Body of pancreas (tissue), 4 donors: Measurements from ENCODE around the gene KLF14. TPM values are rescaled to one million over a fixed set of nuclear protein-coding genes. Genes with fewer than 3 reads are reported as not detected.

Experiments used
- ATAC-seq: fragments of 150-250 bp; one replicate; pipeline ENCODE4 v1.9.1; 2016
- DNase-seq, 4 donors: peaks; one replicate each; pipeline ENCODE4 v3.0.0-alpha.2; 2019
- H3K27ac ChIP-seq, 4 donors: fragments of 200-600 bp; sonication (generic); 1 replicate in 3 of 4; 2 replicates in 1 of 4; pipeline versions ENCODE4 v1.5.1 to v1.6.1; 2016 to 2019; ENCODE audit warnings: mild to moderate bottlenecking in 1 of 4, mixed read lengths in 1 of 4, moderate library complexity in 1 of 4
- H3K27me3 ChIP-seq, 2 donors: fragments of 200-600 bp; sonication (generic); one replicate each; pipeline ENCODE4 v1.6.0; 2016; ENCODE audit warnings: mild to moderate bottlenecking in 1 of 2
- H3K36me3 ChIP-seq, 2 donors: fragments of 200-600 bp; sonication (generic); replicated peaks in 1 of 2; 2 replicates each; pipeline ENCODE4 v1.5.1; 2016; ENCODE audit warnings: low read depth in 2 of 2; ENCODE audit not compliant: insufficient read depth in 1 of 2
- H3K4me1 ChIP-seq: fragments of 200-600 bp; sonication (generic); one replicate; pipeline ENCODE4 v1.6.0; 2016
- H3K4me3 ChIP-seq, 2 donors: fragments of 200-600 bp; sonication (generic); 1 replicate in 1 of 2; 2 replicates in 1 of 2; pipeline ENCODE4 v1.5.1; 2016 to 2019
- H3K9me3 ChIP-seq, 3 donors: fragments of 200-600 bp; sonication (generic); 1 replicate in 2 of 3; 2 replicates in 1 of 3; pipeline ENCODE4 v1.5.1; 2016
- POLR2A ChIP-seq, 3 donors: fragments of 450-650 bp; IDR thresholded peaks; one replicate each; pipeline ENCODE4 v1.6.1; 2016; ENCODE audit warnings: antibody characterized with exemption in 3 of 3, mild to moderate bottlenecking in 2 of 3
- whole genome bisulfite sequencing, 2 donors: methylation state at CpG; one replicate each; pipeline ENCODE4 v1.1.5; 2017; 5-methylcytosine and 5-hydroxymethylcytosine counted together
- intact Hi-C: fragments of 100-400 bp; cut with DNase I; formaldehyde crosslinking; loops from one replicate; pipeline ENCODE4 v1.15.1; 2023
- total RNA-seq, 2 donors: library from RNA; depleted of rRNA; stranded (reverse); fragments of >200 nt; gene quantifications; one replicate each; pipeline ENCODE4 v1.1.0, GENCODE V29; 2016
- TF ChIP-seq, protein P1 (sequence below), 7 experiments: fragments of 450-650 bp in 4 of 7; fragments of 200-600 bp in 3 of 7; sonication (generic) in 3 of 7; IDR thresholded peaks; one replicate each; pipeline ENCODE4 v1.5.1; 2016 to 2019; ENCODE audit warnings: antibody characterized with exemption in 7 of 7

Gene KLF14
- total RNA-seq, 2 donors from 2014 or later, result 1.6 TPM; not detected in 1

DNA sequence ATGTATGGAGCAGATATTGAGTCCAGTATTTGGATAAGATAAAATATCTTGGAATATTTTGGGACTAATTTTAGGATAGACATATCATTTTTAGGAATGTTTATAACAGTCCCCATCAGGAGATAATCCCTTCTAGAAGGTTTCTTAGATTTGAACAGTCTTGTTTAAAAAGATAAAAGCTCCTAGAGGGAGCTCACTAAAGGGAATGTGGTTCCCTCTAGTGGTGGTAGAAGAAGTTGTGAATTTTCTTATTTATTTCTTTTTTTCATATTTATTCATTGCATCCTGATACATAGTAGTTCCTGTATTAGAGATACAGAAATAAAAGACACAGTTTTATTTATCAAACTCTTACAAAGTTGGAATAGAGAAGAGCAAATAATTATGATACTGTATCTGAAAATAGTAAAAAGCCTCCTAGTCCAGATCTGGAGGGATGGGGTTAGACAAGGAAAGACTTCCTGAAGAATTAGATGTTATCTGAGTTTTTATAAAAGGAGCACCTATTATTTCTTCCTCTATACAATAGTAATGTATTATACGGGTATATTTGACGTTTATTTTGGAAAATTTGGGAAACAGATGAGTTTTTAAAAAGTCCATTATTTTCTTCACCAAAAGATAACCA lies 24.5 kb upstream of the KLF14 start:
- DNase-seq, result no peak
- WGBS, 2 donors, result 0 to 2% methylated on average over 2 of the region's 2 CpGs
- Histone ChIP-seq H3K27me3 (no peaks in the 10 kb centered on the region), H3K4me1 (no peaks in the 10 kb centered on the region), H3K4me3 (no peak overlapping the region), H3K36me3 (no peaks in the 10 kb centered on the region), H3K9me3 (no peaks in the 10 kb centered on the region), H3K27ac (no peak overlapping the region)
- TF ChIP-seq POLR2A (IDR thresholded peaks at IDR 0.05), result no peak
- TF ChIP-seq, protein P1, sequence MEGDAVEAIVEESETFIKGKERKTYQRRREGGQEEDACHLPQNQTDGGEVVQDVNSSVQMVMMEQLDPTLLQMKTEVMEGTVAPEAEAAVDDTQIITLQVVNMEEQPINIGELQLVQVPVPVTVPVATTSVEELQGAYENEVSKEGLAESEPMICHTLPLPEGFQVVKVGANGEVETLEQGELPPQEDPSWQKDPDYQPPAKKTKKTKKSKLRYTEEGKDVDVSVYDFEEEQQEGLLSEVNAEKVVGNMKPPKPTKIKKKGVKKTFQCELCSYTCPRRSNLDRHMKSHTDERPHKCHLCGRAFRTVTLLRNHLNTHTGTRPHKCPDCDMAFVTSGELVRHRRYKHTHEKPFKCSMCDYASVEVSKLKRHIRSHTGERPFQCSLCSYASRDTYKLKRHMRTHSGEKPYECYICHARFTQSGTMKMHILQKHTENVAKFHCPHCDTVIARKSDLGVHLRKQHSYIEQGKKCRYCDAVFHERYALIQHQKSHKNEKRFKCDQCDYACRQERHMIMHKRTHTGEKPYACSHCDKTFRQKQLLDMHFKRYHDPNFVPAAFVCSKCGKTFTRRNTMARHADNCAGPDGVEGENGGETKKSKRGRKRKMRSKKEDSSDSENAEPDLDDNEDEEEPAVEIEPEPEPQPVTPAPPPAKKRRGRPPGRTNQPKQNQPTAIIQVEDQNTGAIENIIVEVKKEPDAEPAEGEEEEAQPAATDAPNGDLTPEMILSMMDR (IDR thresholded peaks at IDR 0.05), result peak in 6 of 7 experiments; percentile 53 to 72 (median 62)
- intact Hi-C loops, result no loop called here
- no peak for ATAC-seq

DNA sequence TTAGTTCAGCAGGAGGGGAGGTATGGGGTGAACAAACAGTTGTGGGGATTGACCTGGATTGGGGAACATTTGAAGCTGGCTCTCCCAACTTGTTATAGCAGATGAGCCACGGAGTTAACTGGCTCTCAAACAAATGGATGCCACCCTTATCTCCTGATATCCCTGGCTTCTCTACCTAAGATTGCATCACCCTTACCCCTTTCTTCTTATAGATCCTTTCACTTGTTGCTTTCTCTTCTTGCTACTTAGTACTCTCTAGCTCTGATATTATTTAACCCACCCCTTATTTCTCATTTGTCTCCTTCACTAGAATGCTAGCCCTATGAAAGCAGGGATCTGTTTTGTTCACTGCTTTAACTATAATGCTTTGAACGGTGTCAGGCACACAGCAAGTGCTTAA lies 22.3 kb upstream of the KLF14 start:
- TF ChIP-seq POLR2A (IDR thresholded peaks at IDR 0.05), result no peak
- TF ChIP-seq, protein P1 (IDR thresholded peaks at IDR 0.05), result no peak
- 45 to 61% methylated on average over 2 of the region's 2 CpGs for WGBS, 2 donors
- no peaks in the 10 kb centered on the region for H3K27me3 ChIP-seq
- H3K36me3 ChIP-seq, result no peaks in the 10 kb centered on the region
- intact Hi-C loops, result no loop called here
- no peaks in the 10 kb centered on the region for H3K4me1 ChIP-seq
- no peak overlapping the region for H3K4me3 ChIP-seq
- DNase-seq, result no peak
- no peak overlapping the region for H3K27ac ChIP-seq
- no peak for ATAC-seq
- no peaks in the 10 kb centered on the region for H3K9me3 ChIP-seq

DNA sequence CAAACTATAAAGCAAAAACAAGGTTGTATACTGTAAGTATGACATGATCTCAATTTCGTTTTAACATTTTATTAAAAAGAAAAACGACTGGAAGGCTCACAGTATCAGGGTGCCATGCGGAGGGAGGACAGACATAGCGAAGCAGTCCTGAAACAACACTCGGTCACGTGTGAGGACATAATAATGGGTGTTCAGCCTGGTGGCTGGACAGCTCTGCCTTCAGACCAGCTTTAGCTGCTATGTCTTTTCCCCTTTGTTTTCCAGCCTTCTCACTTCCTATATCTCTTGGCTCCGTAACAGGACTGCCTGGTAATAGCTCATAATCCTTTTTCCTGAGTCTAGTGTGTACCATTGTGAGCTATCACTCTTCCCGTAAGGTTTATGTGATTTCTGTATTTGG lies 18.4 kb upstream of the KLF14 start:
- DNase-seq (no peak), ATAC-seq (no peak)
- intact Hi-C loops, result no loop called here
- Histone ChIP-seq H3K27ac (no peak overlapping the region), H3K9me3 (no peaks in the 10 kb centered on the region), H3K4me3 (no peak overlapping the region), H3K36me3 (no peaks in the 10 kb centered on the region), H3K4me1 (no peaks in the 10 kb centered on the region), H3K27me3 (no peaks in the 10 kb centered on the region)
- WGBS, 2 donors, result 77 to 82% methylated on average over 8 of the region's 8 CpGs
- TF ChIP-seq, protein P1 (IDR thresholded peaks at IDR 0.05), result no peak
- no peak for TF ChIP-seq POLR2A (IDR thresholded peaks at IDR 0.05)

DNA sequence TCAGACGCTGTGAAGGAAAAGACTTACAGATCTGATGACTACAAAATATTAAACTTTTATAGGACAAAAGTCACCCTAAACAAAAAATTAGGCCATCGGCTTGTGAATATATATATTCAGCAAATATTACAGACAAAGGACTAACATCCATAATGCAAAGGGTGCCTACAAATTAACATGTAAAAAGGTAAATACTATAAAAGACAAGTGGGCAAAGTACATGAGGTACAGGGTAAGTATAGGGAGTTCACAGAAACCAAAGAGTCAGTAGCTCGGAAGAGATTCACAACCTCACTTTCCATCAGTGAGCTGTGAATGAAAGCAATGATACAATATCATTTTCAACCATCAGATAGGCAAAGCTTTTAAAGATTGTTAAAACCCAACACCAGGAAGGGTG lies 16.7 kb upstream of the KLF14 start:
- Histone ChIP-seq H3K36me3 (no peaks in the 10 kb centered on the region), H3K9me3 (no peaks in the 10 kb centered on the region), H3K27ac (no peak overlapping the region), H3K4me3 (no peak overlapping the region), H3K4me1 (no peaks in the 10 kb centered on the region), H3K27me3 (no peaks in the 10 kb centered on the region)
- ATAC-seq (no peak), DNase-seq (no peak)
- 86 to 91% methylated on average over 3 of the region's 3 CpGs for WGBS, 2 donors
- TF ChIP-seq, protein P1 (IDR thresholded peaks at IDR 0.05), result no peak
- TF ChIP-seq POLR2A (IDR thresholded peaks at IDR 0.05), result no peak
- intact Hi-C loops, result no loop called here
